Glomerular visceral epithelial cell (primary cell): ENCODE data around the gene UVRAG.
"Not testable (repeated sequence)": the region's sequence is repeated elsewhere in the genome, so short reads cannot be mapped to it uniquely, and the experiment has no call there.

Experiments
- DNase-seq: peaks from one replicate; pipeline ENCODE4 v3.0.0-alpha.2; 2016; ENCODE audit errors: extremely low spot score

Gene UVRAG

GRCh38 chr11:75959540-75959939 lies 144.5 kb downstream of the UVRAG start:
- no peak for DNase-seq

GRCh38 chr11:75964071-75964470 lies 149.1 kb downstream of the UVRAG start:
- DNase-seq: no peak

- DNase-seq: peak; percentile 15
These were observed 151.7 kb downstream of the UVRAG start for GRCh38 chr11:75966537-75967287.

- no peak for DNase-seq
These were observed 153.1 kb downstream of the UVRAG start for GRCh38 chr11:75968021-75968625.

GRCh38 chr11:75969626-75970308 lies 154.8 kb downstream of the UVRAG start:
- no peak for DNase-seq

- not testable (repeated sequence) for DNase-seq
These were observed 158.7 kb downstream of the UVRAG start for GRCh38 chr11:75973710-75974109.

GRCh38 chr11:75979075-75979474 lies 164.1 kb downstream of the UVRAG start:
- not testable (repeated sequence) for DNase-seq

GRCh38 chr11:75979479-75980027 lies 164.5 kb downstream of the UVRAG start:
- DNase-seq: not testable (repeated sequence)

GRCh38 chr11:75980031-75980430 lies 165.0 kb downstream of the UVRAG start:
- DNase-seq: no peak

- DNase-seq: no peak
These were observed 166.5 kb downstream of the UVRAG start for GRCh38 chr11:75981546-75981945.

GRCh38 chr11:75982309-75982708 lies 167.3 kb downstream of the UVRAG start:
- no peak for DNase-seq

GRCh38 chr11:75986966-75987365 lies 172.0 kb downstream of the UVRAG start:
- DNase-seq: no peak

GRCh38 chr11:75993126-75993525 lies 178.1 kb downstream of the UVRAG start:
- no peak for DNase-seq

GRCh38 chr11:75994616-75995015 lies 179.6 kb downstream of the UVRAG start:
- DNase-seq: no peak

GRCh38 chr11:75996523-75997442 lies 181.8 kb downstream of the UVRAG start:
- DNase-seq: no peak

- DNase-seq: no peak
These were observed 189.4 kb downstream of the UVRAG start for GRCh38 chr11:76004400-76004799.

- peak; percentile 5 for DNase-seq
These were observed 190.7 kb downstream of the UVRAG start for GRCh38 chr11:76005756-76006155.

GRCh38 chr11:76007166-76007565 lies 192.2 kb downstream of the UVRAG start:
- DNase-seq: no peak

- DNase-seq: no peak
These were observed 193.5 kb downstream of the UVRAG start for GRCh38 chr11:76008474-76008873.

GRCh38 chr11:76010051-76010450 lies 195.0 kb downstream of the UVRAG start:
- no peak for DNase-seq

GRCh38 chr11:76013526-76013925 lies 198.5 kb downstream of the UVRAG start:
- DNase-seq: no peak
